GM21723 (cell line): Measurements from ENCODE around the gene RPL28.

Source experiments
- ATAC-seq: cut with Tn5 transposase; IDR thresholded peaks from one replicate; pipeline ENCODE4 v1.9.1; 2021; ENCODE audit warnings: mild to moderate bottlenecking, moderate library complexity; ENCODE audit not compliant: unreplicated experiment

Gene RPL28

GRCh38 chr19:55385724-55386492 is at the start of gene RPL28:
Gene RPL28 (plus strand): TSS chr19:55385932. CDS start chr19:55386358, 426 bp downstream.
- peak; percentile 66 for ATAC-seq

- no peak for ATAC-seq
Observed at GRCh38 chr19:55336101-55336500, 49.6 kb upstream of the RPL28 start.

GRCh38 chr19:55339105-55339888 is 46.4 kb upstream of the RPL28 start, which contains the start of gene KMT5C:
Gene KMT5C (plus strand): TSS chr19:55339876. CDS start chr19:55341937, 2,061 bp downstream.
- ATAC-seq, result peak; percentile 85

- ATAC-seq, result peak; percentile 0
Observed at GRCh38 chr19:55339889-55340783, 45.6 kb upstream of the RPL28 start.

- no peak for ATAC-seq
Observed at GRCh38 chr19:55340784-55341147, 45.0 kb upstream of the RPL28 start.

- ATAC-seq, result no peak
Observed at GRCh38 chr19:55341171-55341588, 44.6 kb upstream of the RPL28 start.

GRCh38 chr19:55341595-55342531 is 43.9 kb upstream of the RPL28 start:
- no peak for ATAC-seq

GRCh38 chr19:55344444-55344843 is 41.3 kb upstream of the RPL28 start:
- ATAC-seq, result no peak

- no peak for ATAC-seq
Observed at GRCh38 chr19:55345101-55345817, 40.5 kb upstream of the RPL28 start.

GRCh38 chr19:55345818-55346724 is 39.7 kb upstream of the RPL28 start:
- ATAC-seq, result no peak

- ATAC-seq, result no peak
Observed at GRCh38 chr19:55346725-55347441, 38.8 kb upstream of the RPL28 start.

GRCh38 chr19:55347442-55348009 is 38.2 kb upstream of the RPL28 start:
- no peak for ATAC-seq

GRCh38 chr19:55348317-55349034 is 37.3 kb upstream of the RPL28 start:
- no peak for ATAC-seq

- ATAC-seq, result no peak
Observed at GRCh38 chr19:55350620-55351315, 35.0 kb upstream of the RPL28 start.

- ATAC-seq, result no peak
Observed at GRCh38 chr19:55352040-55352439, 33.7 kb upstream of the RPL28 start.

GRCh38 chr19:55352549-55353145 is 33.1 kb upstream of the RPL28 start:
- ATAC-seq, result no peak
